HEK293 (cell line): ENCODE results near the gene FLRT3.

Experiments
- BCL11A ChIP-seq: fragments of 450-650 bp; formaldehyde crosslinking; IDR thresholded peaks from 2 replicates; pipeline ENCODE4 v1.5.1; 2016; ENCODE audit warnings: low read depth, missing biosample characterization, missing genetic modification characterization
- FEZF1 ChIP-seq: fragments of 450-650 bp; formaldehyde crosslinking; IDR thresholded peaks from 2 replicates; pipeline ENCODE4 v1.5.1; 2016; ENCODE audit warnings: missing biosample characterization, missing genetic modification characterization
- GLI4 ChIP-seq: fragments of 450-650 bp; formaldehyde crosslinking; IDR thresholded peaks from 2 replicates; pipeline ENCODE4 v1.5.1; 2016; ENCODE audit warnings: missing biosample characterization, missing genetic modification characterization
- GLIS2 ChIP-seq: fragments of 450-650 bp; formaldehyde crosslinking; IDR thresholded peaks from 2 replicates; pipeline ENCODE4 v1.5.1; 2016; ENCODE audit warnings: missing biosample characterization, missing genetic modification characterization
- HIC1 ChIP-seq: fragments of 450-650 bp; formaldehyde crosslinking; IDR thresholded peaks from 2 replicates; pipeline ENCODE4 v1.5.1; 2016; ENCODE audit warnings: missing biosample characterization, missing genetic modification characterization
- HOXA7 ChIP-seq: sonication (generic); formaldehyde crosslinking; IDR thresholded peaks from 2 replicates; pipeline ENCODE4 v1.8.1; 2022; ENCODE audit warnings: missing genetic modification reagents, borderline replicate concordance
- KLF17 ChIP-seq: fragments of 450-650 bp; formaldehyde crosslinking; IDR thresholded peaks from 2 replicates; pipeline ENCODE4 v1.5.1; 2016; ENCODE audit warnings: missing biosample characterization, missing genetic modification characterization
- PRDM6 ChIP-seq: fragments of 450-650 bp; formaldehyde crosslinking; IDR thresholded peaks from 2 replicates; pipeline ENCODE4 v1.5.1; 2017; ENCODE audit warnings: missing biosample characterization, missing genetic modification characterization
- TCF7L2 ChIP-seq: IDR thresholded peaks from 2 replicates; pipeline ENCODE4 v1.6.1; 2011; ENCODE audit warnings: low read depth, mild to moderate bottlenecking, inconsistent platforms, low read length, moderate library complexity, borderline replicate concordance
- WT1 ChIP-seq: fragments of 450-650 bp; formaldehyde crosslinking; IDR thresholded peaks from 2 replicates; pipeline ENCODE4 v1.5.1; 2016; ENCODE audit warnings: missing biosample characterization, missing genetic modification characterization
- ZFP3 ChIP-seq: fragments of 450-650 bp; formaldehyde crosslinking; IDR thresholded peaks from 2 replicates; pipeline ENCODE4 v1.5.1; 2016; ENCODE audit warnings: low read depth, missing biosample characterization, missing genetic modification characterization
- ZNF132 ChIP-seq: fragments of 450-650 bp; formaldehyde crosslinking; IDR thresholded peaks from 2 replicates; pipeline ENCODE4 v1.5.1; 2017; ENCODE audit warnings: missing biosample characterization, missing genetic modification characterization, borderline replicate concordance
- ZNF133 ChIP-seq: fragments of 450-650 bp; formaldehyde crosslinking; IDR thresholded peaks from 2 replicates; pipeline ENCODE4 v1.5.1; 2016; ENCODE audit warnings: missing biosample characterization, missing genetic modification characterization
- ZNF169 ChIP-seq: fragments of 450-650 bp; formaldehyde crosslinking; IDR thresholded peaks from 2 replicates; pipeline ENCODE4 v1.5.1; 2016; ENCODE audit warnings: missing biosample characterization, missing genetic modification characterization
- ZNF24 ChIP-seq: fragments of 450-650 bp; formaldehyde crosslinking; IDR thresholded peaks from 2 replicates; pipeline ENCODE4 v1.5.1; 2016; ENCODE audit warnings: missing biosample characterization, missing genetic modification characterization
- ZNF449 ChIP-seq: fragments of 450-650 bp; formaldehyde crosslinking; IDR thresholded peaks from 2 replicates; pipeline ENCODE4 v1.5.1; 2017; ENCODE audit warnings: missing biosample characterization, mild to moderate bottlenecking, missing genetic modification characterization, moderate library complexity
- ZNF48 ChIP-seq: fragments of 450-650 bp; formaldehyde crosslinking; IDR thresholded peaks from 2 replicates; pipeline ENCODE4 v1.5.1; 2016; ENCODE audit warnings: missing biosample characterization, missing genetic modification characterization
- ZNF530 ChIP-seq: fragments of 450-650 bp; formaldehyde crosslinking; IDR thresholded peaks from 2 replicates; pipeline ENCODE4 v1.5.1; 2016; ENCODE audit warnings: low read depth, missing biosample characterization, missing genetic modification characterization
- ZNF555 ChIP-seq: fragments of 450-650 bp; formaldehyde crosslinking; conservative IDR thresholded peaks from 2 replicates; pipeline ENCODE4 v1.5.1; 2017; ENCODE audit warnings: missing biosample characterization, mild to moderate bottlenecking, missing genetic modification characterization, inconsistent platforms
- ZNF600 ChIP-seq: fragments of 450-650 bp; formaldehyde crosslinking; IDR thresholded peaks from 2 replicates; pipeline ENCODE4 v1.5.1; 2016; ENCODE audit warnings: missing biosample characterization, missing genetic modification characterization
- ZNF626 ChIP-seq: fragments of 450-650 bp; sonication (Bioruptor Pico); formaldehyde crosslinking; IDR thresholded peaks from 2 replicates; pipeline ENCODE4 v1.5.1; 2018; ENCODE audit warnings: missing biosample characterization, missing genetic modification characterization, inconsistent platforms
- ZNF639 ChIP-seq: fragments of 450-650 bp; formaldehyde crosslinking; IDR thresholded peaks from 2 replicates; pipeline ENCODE4 v1.5.1; 2016; ENCODE audit warnings: missing biosample characterization, missing genetic modification characterization
- ZNF660 ChIP-seq: fragments of 450-650 bp; IDR thresholded peaks from 2 replicates; pipeline ENCODE4 v1.5.1; 2018; ENCODE audit warnings: missing biosample characterization, mild to moderate bottlenecking, missing genetic modification characterization
- ZNF664 ChIP-seq: fragments of 450-650 bp; formaldehyde crosslinking; IDR thresholded peaks from 2 replicates; pipeline ENCODE4 v1.5.1; 2016; ENCODE audit warnings: missing biosample characterization, missing genetic modification characterization
- ZNF701 ChIP-seq: fragments of 450-650 bp; formaldehyde crosslinking; IDR thresholded peaks from 2 replicates; pipeline ENCODE4 v1.5.1; 2016; ENCODE audit warnings: missing biosample characterization, missing genetic modification characterization
- ZNF704 ChIP-seq: fragments of 450-650 bp; formaldehyde crosslinking; IDR thresholded peaks from 2 replicates; pipeline ENCODE4 v1.5.1; 2016; ENCODE audit warnings: missing biosample characterization, missing genetic modification characterization
- ZNF776 ChIP-seq: fragments of 450-650 bp; formaldehyde crosslinking; IDR thresholded peaks from 2 replicates; pipeline ENCODE4 v1.5.0; 2017; ENCODE audit warnings: missing biosample characterization, missing genetic modification characterization, borderline replicate concordance
- ZNF792 ChIP-seq: fragments of 450-650 bp; formaldehyde crosslinking; IDR thresholded peaks from 2 replicates; pipeline ENCODE4 v1.5.1; 2016; ENCODE audit warnings: missing biosample characterization, missing genetic modification characterization
- ZSCAN16 ChIP-seq: fragments of 450-650 bp; formaldehyde crosslinking; IDR thresholded peaks from 2 replicates; pipeline ENCODE4 v1.5.1; 2016; ENCODE audit warnings: missing biosample characterization, missing genetic modification characterization

The FLRT3 gene

GRCh38 chr20:14385176-14385740 is 47.8 kb upstream of the FLRT3 start (continued):
- TF ChIP-seq ZNF449 (tag by site-specific recombination) = no peak
- TF ChIP-seq ZNF132 (tag by site-specific recombination) = no peak
- no peak for TF ChIP-seq ZNF704 (tag by site-specific recombination)
- TF ChIP-seq TCF7L2 = peak; percentile 81
- no peak for TF ChIP-seq GLIS2 (tag by site-specific recombination)
- TF ChIP-seq ZNF664 = no peak
- no peak for TF ChIP-seq HOXA7 (CRISPR knock-in tag)
- TF ChIP-seq ZNF24 (tag by site-specific recombination) = no peak
- no peak for TF ChIP-seq ZSCAN16
- no peak for TF ChIP-seq ZNF133
- peak; percentile 76 for TF ChIP-seq WT1 (tag by site-specific recombination)
- peak; percentile 33; the same call in 1 of the 2 replicates for TF ChIP-seq HIC1 (tag by site-specific recombination)
- TF ChIP-seq ZNF701 = no peak
- no peak for TF ChIP-seq ZNF626 (tag by site-specific recombination)
- TF ChIP-seq ZNF48 (tag by site-specific recombination) = no peak
- peak; percentile 28; the same call in 1 of the 2 replicates for TF ChIP-seq FEZF1
- no peak for TF ChIP-seq ZNF660 (tag by site-specific recombination)
- TF ChIP-seq ZNF169 = no peak
- TF ChIP-seq ZNF530 (tag by site-specific recombination) = no peak
- no peak for TF ChIP-seq ZNF639 (tag by site-specific recombination)
- TF ChIP-seq ZNF600 (tag by site-specific recombination) = no peak
- TF ChIP-seq ZNF776 = no peak
- TF ChIP-seq GLI4 (tag by site-specific recombination) = no peak
- TF ChIP-seq PRDM6 (tag by site-specific recombination) = peak; percentile 30; the same call in 1 of the 2 replicates
- TF ChIP-seq ZNF792 = no peak
- TF ChIP-seq KLF17 (tag by site-specific recombination) = no peak
- no peak for TF ChIP-seq ZFP3 (tag by site-specific recombination)
- TF ChIP-seq ZNF555 (tag by site-specific recombination) = no peak
- 0 out of 2 replicates have a peak, but pooled peaks have one; percentile 5 for TF ChIP-seq BCL11A (tag by site-specific recombination)
